Lower leg skin (tissue), 3 donors: ENCODE measurements around the gene TMEM63A.

Source experiments
- POLR2A ChIP-seq, 2 donors: fragments of 450-650 bp; IDR thresholded peaks; one replicate each; pipeline ENCODE4 v1.6.1; 2016 to 2017; ENCODE audit warnings: antibody characterized with exemption in 2 of 2, mild to moderate bottlenecking in 1 of 2, moderate library complexity in 1 of 2
- TF ChIP-seq, protein P1 (sequence below), 3 donors: fragments of 450-650 bp; IDR thresholded peaks; one replicate each; pipeline ENCODE4 v1.5.1; 2016; ENCODE audit warnings: antibody characterized with exemption in 3 of 3, mild to moderate bottlenecking in 3 of 3, moderate library complexity in 2 of 3

DNA sequence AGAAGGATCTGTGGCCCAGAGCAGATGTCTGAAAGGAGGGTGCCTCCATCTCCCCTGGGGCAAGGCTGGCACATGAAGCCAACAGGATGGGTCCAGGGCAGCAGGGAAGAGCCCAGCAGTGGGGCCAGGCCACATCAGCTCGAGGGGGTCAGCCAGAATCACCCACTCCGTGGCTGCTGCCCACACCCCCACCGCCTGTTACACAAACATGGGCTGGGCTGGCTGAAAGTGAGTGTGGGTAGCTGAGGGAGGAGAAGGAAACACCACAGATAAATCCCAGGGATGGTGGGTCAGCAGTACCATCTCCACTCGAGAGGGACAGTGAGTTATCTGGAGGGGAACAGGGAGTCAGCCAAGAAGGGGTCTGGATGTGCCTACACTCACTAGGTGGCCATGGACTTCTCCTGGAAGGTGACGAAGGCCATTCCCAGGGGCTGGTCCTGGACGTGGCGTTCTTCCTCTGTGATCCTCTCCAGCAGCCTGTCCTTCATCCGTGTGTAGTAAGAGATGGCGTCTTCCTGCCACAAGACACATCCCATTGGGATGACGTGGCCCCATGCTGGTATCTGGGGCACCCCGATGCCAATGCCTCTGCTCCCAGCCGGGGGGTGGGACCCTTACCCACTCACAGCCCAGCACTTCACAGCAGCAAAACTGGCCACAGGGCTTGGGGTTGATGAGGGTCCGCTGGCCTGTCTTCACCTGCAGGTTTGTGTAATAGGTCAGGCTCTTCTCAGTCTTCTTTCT is 20.2 kb downstream of the TMEM63A start:
- TF ChIP-seq, protein P1, sequence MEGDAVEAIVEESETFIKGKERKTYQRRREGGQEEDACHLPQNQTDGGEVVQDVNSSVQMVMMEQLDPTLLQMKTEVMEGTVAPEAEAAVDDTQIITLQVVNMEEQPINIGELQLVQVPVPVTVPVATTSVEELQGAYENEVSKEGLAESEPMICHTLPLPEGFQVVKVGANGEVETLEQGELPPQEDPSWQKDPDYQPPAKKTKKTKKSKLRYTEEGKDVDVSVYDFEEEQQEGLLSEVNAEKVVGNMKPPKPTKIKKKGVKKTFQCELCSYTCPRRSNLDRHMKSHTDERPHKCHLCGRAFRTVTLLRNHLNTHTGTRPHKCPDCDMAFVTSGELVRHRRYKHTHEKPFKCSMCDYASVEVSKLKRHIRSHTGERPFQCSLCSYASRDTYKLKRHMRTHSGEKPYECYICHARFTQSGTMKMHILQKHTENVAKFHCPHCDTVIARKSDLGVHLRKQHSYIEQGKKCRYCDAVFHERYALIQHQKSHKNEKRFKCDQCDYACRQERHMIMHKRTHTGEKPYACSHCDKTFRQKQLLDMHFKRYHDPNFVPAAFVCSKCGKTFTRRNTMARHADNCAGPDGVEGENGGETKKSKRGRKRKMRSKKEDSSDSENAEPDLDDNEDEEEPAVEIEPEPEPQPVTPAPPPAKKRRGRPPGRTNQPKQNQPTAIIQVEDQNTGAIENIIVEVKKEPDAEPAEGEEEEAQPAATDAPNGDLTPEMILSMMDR (IDR thresholded peaks at IDR 0.05) = no peak
- no peak for TF ChIP-seq POLR2A (IDR thresholded peaks at IDR 0.05)
